GM19395 (cell line): Measurements from ENCODE around the gene CUTC.

Experiments used
- ATAC-seq: cut with Tn5 transposase; IDR thresholded peaks from one replicate; pipeline ENCODE4 v1.9.1; 2021; ENCODE audit warnings: mild to moderate bottlenecking, moderate library complexity; ENCODE audit not compliant: unreplicated experiment

CUTC gene

DNA sequence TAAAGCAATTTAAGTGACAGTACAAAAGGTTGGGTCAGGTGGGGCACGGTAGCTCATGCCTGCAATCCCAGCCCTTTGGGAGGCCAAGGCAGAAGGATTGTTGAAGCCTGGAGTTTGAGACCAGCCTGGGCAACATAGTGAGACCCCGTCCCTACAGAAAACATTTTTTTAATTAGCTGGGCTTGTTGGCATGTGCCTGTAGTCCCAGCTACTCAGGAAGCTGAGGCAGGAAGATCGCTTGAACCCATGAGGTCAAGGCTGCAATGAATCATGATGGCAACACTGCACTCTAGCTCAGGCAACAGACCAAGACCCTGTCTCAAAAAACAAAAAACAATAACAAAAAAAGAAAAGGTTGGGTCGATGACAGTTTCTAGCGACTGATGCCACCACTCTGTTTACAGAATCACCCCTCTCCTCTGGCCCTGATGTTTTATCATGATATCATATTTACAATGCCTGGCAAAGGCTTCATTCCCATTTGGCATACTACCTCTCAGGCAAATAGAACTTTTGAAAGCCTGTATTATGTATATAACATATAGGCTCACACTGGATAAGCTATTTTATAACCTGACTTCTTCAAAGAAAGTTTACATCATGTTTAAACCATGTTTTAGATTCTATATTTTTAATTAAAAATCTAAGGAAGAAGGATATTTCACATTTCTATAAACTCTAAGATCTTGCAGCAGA is 49.8 kb downstream of the CUTC start:
- no peak for ATAC-seq

GRCh38 chr10:99782447-99783286 is 50.6 kb downstream of the CUTC start, which contains the start of gene ABCC2:
TSS of gene ABCC2 (plus strand) at chr10:99782640. CDS start at chr10:99782845, 205 bp downstream.
- ATAC-seq: no peak

GRCh38 chr10:99784016-99784726 is 52.1 kb downstream of the CUTC start:
- ATAC-seq: no peak

- ATAC-seq: no peak
These were observed 52.9 kb downstream of the CUTC start for GRCh38 chr10:99784727-99785441.

DNA sequence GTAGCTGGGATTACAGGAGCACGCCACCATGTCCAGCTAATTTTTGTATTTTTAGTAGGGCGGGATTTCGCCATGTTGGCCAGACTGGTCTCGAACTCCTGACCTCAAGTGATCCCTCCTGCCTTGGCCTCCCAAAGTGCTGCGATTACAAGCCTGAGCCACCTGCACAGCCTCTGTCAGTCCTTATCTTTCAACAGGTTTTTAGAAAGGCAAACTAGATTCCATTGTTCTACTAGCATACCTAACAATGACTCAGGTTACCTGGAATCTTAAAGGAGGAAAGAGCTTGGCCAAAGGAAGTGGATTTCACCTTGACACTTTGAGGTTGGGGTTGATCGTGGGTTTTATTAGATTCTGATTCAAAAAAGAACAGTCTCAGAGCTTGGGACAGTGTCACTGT is 53.6 kb downstream of the CUTC start:
- no peak for ATAC-seq

DNA sequence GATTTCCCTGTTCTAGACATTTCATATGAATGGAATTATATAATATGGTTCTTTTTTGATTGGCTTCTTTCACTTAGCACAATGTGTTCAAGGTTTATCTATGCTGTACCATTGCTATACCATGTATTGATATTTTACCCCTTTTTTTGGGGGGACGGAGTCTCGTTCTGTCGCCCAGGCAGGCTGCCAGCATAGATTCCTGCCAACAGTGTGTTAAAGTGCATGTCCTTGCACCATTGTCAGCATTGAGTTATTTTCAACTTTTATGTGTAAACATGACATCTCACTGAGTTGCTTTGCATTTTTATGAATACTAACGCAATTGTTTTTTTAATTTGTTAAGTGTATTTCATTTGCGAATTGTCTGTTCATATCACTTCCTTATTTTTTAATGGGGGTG is 55.3 kb downstream of the CUTC start:
- ATAC-seq: no peak

GRCh38 chr10:99787782-99788445 is 55.9 kb downstream of the CUTC start:
- no peak for ATAC-seq

DNA sequence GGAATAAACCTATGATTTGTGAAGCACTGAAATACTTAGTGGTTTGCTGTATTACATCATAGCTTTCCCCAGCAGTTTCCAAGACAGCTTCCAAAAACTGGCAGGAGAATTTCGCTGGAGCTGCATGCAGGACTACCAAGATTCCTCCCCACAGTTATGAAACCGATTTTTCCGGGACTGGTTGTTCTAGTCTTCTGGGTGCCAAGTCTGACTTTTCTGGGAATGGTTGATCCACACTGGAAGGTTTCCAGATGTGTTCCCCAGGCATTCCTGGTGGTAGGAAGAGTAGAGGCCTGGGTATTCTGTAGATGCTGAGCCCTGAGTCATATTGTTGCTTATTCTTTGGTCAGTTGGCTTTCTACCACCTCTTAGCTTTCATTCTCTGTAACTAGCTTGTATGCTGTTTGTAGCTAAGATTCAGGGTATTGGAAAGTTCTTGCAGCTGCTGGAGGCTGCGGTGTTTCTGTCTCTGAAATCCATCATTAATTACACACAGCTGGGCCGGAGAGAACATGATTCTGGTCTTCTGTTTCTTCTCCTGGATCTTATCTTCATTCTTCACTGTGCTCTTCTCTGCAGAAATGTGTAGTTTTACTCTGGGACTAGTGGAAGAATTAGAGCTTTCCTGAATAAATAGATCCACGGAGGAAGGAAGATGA is 56.7 kb downstream of the CUTC start:
- no peak for ATAC-seq

DNA sequence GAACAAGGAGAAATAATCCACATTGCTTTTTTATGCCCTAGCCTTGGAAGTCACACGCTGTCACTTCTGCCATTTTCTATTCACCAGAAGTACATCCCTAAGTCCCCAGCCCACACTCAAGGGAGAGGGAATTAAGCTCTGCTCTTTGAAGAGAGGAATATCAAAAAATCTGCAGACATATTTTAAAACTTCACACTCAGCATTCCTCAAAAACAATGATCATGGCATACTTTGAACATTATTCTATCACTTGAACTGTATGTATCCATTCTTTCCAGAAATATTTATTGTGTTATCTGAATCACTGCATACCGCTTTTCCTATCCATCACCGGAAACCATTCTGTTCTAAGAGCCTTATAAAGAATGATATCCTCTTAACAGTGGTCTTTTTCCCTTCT is 59.8 kb downstream of the CUTC start:
- no peak for ATAC-seq

- no peak for ATAC-seq
These were observed 61.8 kb downstream of the CUTC start for GRCh38 chr10:99793819-99794218.

GRCh38 chr10:99796928-99797327 is 64.9 kb downstream of the CUTC start:
- no peak for ATAC-seq

DNA sequence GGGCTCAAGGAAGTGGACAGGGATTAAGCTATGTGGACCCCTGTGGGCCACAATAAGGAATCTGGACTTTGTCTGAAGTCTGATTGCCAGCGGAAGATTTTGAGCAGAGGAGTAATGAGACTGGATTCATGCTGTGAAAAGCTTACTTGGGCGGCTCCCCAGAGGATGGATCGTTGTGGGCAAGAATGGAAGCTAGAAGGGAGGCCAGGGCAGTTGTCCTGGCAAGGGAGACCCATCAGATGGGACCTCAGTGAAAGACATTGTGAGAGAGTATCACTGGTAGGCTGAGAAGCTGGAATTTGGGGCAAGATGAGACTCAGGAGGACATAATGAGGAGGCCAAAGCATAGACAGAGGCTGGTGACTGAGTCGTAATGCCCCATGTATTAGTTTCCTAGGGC is 66.0 kb downstream of the CUTC start:
- ATAC-seq: no peak

- no peak for ATAC-seq
These were observed 66.9 kb downstream of the CUTC start for GRCh38 chr10:99798920-99799319.

DNA sequence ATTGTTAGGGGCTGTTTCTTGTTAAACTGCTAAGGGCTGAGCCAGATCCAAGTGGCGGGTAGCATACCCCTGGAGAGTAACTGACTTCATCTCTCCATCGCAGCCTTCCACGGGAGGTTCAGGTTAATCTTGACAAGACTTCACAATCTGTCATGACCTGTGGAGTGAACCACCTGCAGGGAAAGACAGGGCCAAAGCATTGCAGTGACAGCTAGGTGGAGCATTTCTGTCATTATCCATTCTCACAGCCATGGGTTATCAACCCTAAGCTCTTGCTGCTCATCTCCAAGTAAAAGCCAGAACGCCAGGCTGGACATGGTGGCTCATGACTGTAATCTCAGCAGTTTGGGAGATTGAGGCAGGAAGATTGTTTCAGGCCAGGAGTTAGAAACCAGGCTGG is 67.6 kb downstream of the CUTC start:
- ATAC-seq: no peak

DNA sequence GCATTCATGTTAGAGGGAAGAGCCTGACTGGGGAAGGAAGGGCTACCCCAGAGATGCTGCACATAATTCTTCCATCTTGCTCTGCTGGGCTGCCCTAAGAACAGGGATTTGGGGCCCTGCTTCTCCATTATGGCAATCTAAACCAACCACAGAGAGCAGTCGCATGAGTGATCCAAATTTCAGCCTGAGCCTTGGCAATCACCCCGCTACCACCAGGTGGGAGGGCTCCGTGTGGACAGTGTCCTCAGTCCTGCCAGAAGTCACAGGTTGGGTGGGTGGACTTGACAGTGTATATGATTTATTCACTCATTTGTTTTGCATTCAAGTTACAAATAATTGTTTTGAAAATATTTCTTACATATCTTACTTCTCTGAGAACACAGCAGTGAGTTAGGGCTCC is 72.4 kb downstream of the CUTC start:
- no peak for ATAC-seq

DNA sequence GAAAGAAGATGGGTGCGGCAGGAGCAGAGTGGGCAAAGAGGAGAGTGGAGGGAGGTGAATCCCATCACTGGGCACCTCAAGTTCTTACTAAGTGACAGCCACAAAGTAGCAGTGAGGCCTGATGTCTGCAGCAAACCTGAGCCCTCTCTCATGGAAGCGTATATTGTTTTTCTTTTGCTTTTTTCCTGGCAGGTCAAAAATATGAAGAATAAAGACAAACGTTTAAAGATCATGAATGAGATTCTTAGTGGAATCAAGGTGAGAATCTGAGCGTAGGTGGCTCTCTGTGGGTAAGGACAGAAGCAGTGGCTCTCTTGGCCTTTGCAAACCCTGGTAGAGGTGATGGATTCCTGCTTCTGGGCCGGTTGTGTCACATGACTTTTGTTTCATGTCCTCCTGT is 73.2 kb downstream of the CUTC start:
- ATAC-seq: no peak
